ENCODE measurements around the gene MPO. TPM values are rescaled to one million over a fixed set of nuclear protein-coding genes. Genes with fewer than 3 reads are reported as not detected.

The MPO gene
- total RNA-seq, 4 donors from 2014 or later = 0.19 to 0.34 TPM; not detected in 2

DNA sequence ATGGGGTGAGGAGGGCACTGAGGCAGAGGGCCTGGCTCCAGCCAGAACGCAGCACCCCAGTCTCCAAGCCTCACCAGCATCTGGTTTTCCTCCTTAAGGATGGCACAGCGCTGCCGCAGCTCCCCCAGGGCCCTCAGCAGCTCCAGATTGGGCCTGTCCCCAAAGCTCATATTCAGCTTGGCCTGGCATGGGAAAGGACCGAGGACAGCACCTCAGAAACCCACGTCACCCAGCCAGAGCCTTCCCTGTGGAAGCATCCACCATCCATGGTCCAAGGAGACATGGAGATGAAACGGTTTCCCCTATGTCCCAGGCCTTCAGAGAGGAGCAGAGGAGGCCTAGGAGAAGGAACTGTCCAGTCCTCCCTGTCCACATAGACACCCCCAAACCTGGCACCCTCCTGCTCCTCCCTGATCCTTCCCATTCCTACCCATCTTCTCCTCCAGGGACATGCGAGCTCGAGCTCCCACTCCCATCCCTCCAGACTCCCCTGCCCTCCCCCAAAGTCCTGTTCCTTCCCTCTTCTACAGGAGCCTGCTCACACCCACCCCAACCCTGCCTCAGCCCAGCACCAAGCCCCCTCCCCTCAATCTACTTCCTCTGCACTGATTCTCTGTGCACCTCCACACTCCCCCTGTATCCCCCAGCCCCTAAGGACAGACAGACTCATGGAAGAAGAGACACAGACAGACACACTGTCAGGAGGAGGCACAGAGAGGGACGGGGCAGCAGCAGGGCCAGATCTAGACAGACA is 46.1 kb upstream of the MPO start:
- TF ChIP-seq, protein P1, sequence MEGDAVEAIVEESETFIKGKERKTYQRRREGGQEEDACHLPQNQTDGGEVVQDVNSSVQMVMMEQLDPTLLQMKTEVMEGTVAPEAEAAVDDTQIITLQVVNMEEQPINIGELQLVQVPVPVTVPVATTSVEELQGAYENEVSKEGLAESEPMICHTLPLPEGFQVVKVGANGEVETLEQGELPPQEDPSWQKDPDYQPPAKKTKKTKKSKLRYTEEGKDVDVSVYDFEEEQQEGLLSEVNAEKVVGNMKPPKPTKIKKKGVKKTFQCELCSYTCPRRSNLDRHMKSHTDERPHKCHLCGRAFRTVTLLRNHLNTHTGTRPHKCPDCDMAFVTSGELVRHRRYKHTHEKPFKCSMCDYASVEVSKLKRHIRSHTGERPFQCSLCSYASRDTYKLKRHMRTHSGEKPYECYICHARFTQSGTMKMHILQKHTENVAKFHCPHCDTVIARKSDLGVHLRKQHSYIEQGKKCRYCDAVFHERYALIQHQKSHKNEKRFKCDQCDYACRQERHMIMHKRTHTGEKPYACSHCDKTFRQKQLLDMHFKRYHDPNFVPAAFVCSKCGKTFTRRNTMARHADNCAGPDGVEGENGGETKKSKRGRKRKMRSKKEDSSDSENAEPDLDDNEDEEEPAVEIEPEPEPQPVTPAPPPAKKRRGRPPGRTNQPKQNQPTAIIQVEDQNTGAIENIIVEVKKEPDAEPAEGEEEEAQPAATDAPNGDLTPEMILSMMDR (IDR thresholded peaks at IDR 0.05; ENCODE audit: low read depth) = no peak

DNA sequence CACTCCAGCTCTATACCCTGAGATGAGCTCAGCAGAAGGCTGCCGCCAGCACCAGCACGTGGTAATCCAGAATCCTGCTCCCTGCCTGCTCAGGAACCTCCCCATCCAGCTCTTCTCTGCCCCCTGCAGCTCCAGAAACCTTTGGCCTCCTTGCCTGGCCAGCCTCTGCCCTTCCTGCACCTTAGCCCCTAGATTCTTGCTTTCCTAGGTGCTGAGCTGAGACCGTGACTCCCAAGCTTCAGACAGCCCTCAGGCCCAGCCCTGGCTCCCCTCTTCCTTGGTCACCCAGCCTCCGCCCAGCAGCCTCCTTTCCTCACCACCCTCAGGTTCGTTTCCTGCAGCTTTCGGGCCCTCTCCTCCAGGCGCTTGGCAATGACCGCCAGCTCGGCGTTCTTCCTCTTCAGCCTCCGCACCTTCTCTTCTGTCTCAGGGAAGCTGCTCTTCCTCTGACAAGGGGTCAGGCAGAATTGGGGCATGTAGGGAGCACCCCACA is 45.3 kb upstream of the MPO start:
- TF ChIP-seq, protein P1 (IDR thresholded peaks at IDR 0.05; ENCODE audit: low read depth) = no peak

DNA sequence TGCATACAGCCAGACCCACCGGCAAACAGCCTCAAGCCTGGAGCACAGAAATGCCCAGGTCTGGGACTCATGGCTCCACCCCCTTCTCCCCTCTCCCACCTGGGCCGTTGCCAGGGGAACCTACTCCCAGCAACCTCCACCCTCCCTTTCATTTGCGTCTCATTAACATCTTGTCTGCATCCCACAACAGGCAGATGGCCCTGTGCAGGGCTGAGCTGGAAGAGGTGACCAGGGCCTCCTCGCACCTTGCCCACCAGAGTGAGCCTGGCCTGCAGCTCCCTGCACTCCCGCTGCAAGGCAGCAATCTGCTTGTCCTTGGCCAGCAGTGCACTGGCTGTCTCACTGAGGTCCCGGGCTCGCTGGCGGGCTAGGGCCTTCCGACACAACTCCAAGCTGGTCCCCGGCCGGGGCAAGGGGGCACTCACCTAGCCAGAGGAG is 44.6 kb upstream of the MPO start:
- TF ChIP-seq, protein P1 (IDR thresholded peaks at IDR 0.05; ENCODE audit: low read depth) = no peak

DNA sequence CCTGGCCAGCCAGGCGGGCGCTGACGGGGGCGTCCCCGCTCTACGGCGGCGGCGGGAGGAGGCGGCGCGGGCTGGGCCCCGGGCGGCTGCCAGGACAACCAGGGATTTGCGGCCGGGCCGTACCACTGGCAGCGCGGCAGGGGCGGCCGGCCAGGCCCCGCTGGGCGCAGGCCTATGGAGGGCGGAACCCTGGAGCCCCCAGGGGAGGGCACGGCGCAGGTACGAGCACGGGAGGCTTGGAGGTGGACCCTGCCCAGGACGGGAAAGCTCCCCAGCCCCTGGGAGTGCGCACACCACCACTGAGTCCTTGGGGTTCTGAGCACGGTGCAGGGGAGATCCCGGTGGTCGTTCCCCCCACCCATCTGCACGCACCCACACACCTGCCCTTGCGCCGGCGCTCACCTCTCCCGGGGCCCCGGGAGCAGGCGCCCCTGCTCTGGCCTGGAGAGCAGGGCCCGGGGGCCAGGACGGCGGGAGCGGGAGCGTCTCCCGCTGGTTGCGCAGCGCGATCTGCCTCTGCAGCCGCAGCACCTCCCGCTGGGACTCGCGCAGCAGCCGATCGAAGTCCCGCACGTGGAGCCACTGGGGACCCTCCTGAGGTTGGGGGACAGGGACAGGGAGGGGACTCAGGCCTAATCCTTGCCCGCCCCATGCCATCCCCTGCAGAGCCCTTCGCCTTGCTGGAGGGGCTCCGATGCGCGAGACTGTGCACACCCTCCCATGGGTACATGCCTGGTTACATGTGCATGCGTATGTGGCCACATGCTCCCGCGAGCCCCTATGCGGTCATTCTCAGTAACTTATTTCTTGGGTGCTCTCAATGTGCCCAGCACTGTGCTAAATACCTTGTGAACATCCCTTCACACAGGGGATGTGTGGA is 43.9 kb upstream of the MPO start:
- TF ChIP-seq, protein P1 (IDR thresholded peaks at IDR 0.05; ENCODE audit: low read depth) = no peak

DNA sequence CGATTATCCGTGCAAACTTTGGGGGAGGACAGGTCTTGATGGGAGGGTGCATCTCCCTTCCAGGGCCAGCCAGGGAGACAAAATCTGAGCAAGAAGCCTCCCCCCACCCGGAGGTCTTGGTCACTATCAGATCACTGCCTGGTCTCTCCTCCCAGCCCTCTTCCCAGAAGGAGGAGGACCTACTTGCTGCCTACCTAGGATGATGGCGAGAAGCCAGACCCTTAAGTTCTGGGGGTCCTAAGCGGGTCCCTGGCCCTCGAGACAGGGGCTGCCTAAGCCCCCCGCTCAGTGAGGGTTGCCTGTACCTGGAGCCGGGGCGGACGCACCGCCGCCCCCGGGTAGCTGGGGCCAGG is 43.3 kb upstream of the MPO start:
- TF ChIP-seq, protein P1 (IDR thresholded peaks at IDR 0.05; ENCODE audit: low read depth) = no peak

DNA sequence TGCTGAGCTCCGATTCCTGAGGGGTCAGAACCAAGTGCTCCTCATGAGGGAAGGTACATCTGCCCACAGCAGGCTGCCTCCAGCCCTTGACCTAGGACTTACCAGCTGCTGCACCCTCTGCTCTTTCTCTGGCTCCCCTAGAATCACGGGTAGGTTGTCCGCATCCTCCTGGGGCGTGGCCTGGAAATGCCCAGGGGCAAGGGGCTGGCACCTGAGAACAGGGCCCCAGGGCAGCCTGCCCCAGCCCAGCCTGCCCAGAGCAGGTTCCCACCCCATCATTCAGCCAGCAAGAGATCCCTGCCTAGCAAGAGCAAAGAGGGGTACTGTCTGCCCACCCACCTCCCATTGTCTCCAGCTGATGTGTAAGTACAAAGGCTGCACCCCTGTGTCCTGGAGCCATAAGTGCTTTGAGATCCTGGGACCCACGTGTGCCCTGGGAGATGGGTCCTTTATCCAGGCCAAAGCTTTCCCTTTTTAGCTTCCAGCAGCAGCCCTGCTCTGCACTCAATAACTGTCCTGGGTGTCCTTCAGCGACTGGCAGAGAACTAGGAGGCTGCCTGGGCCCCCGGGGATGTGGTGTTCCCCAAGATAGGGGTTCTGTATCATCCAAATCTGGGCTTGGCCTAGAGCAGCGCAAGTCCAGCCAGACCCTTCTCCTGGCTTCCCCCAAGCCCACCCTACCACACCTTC is 42.8 kb upstream of the MPO start:
- TF ChIP-seq, protein P1 (IDR thresholded peaks at IDR 0.05; ENCODE audit: low read depth) = no peak

Measured in subcutaneous adipose tissue (tissue), 4 donors.